Lower leg skin (tissue), 4 donors: Measurements from ENCODE around the gene PDSS2. TPM values are rescaled to one million over a fixed set of nuclear protein-coding genes. Genes with fewer than 3 reads are reported as not detected.

Experiments
- DNase-seq, 2 donors: peaks; one replicate each; pipeline ENCODE4 v3.0.0-alpha.2; 2019; ENCODE audit warnings: low spot score in 2 of 2
- H3K4me3 ChIP-seq: fragments of 200-600 bp; sonication (generic); 2 replicates; pipeline ENCODE4 v1.5.1; 2017; ENCODE audit warnings: mild to moderate bottlenecking, low read depth; ENCODE audit not compliant: poor library complexity, severe bottlenecking
- CTCF ChIP-seq, 3 donors: fragments of 450-650 bp; IDR thresholded peaks; one replicate each; pipeline ENCODE4 v1.5.1; 2016; ENCODE audit warnings: antibody characterized with exemption in 3 of 3, mild to moderate bottlenecking in 3 of 3, moderate library complexity in 2 of 3
- POLR2A ChIP-seq, 2 donors: fragments of 450-650 bp; IDR thresholded peaks; one replicate each; pipeline ENCODE4 v1.6.1; 2016 to 2017; ENCODE audit warnings: antibody characterized with exemption in 2 of 2, mild to moderate bottlenecking in 1 of 2, moderate library complexity in 1 of 2
- WGBS, 2 donors: methylation state at CpG; one replicate each; pipeline ENCODE4 v1.1.5; 2018; 5-methylcytosine and 5-hydroxymethylcytosine counted together
- intact Hi-C: fragments of 100-400 bp; cut with DNase I; formaldehyde crosslinking; loops from one replicate; pipeline ENCODE4 v1.15.0; 2023; ENCODE audit warnings: low total_unique reads
- total RNA-seq, 4 donors: library from RNA; depleted of rRNA; stranded (reverse); fragments of >200 nt; gene quantifications; one replicate each; pipeline ENCODE4 v1.1.0, GENCODE V29; 2016

Gene PDSS2
- total RNA-seq, 4 donors from 2014 or later, result 6.9 to 14.8 (median 11.4) TPM

- peak in 1 of 2 donors; percentile 61 for DNase-seq
- WGBS, 2 donors, result 43 to 56% methylated on average over 4 of the region's 4 CpGs
- intact Hi-C loops, result no loop called here
- no peak overlapping the region for H3K4me3 ChIP-seq
- TF ChIP-seq CTCF (IDR thresholded peaks at IDR 0.05), result no peak
- TF ChIP-seq POLR2A (IDR thresholded peaks at IDR 0.05), result no peak
Measured at GRCh38 chr6:107124934-107125348, 334.4 kb downstream of the PDSS2 start.

GRCh38 chr6:107123501-107123900, 335.9 kb downstream of the PDSS2 start:
- no peak for DNase-seq
- TF ChIP-seq POLR2A (IDR thresholded peaks at IDR 0.05), result no peak
- TF ChIP-seq CTCF (IDR thresholded peaks at IDR 0.05), result no peak
- WGBS, 2 donors, result 96 to 97% methylated on average over 6 of the region's 6 CpGs
- intact Hi-C loops, result no loop called here
- H3K4me3 ChIP-seq, result no peak overlapping the region

- 85 to 95% methylated on average over 4 of the region's 4 CpGs for WGBS, 2 donors
- peak in 1 of 2 donors; percentile 15 for DNase-seq
- TF ChIP-seq POLR2A (IDR thresholded peaks at IDR 0.05), result no peak
- TF ChIP-seq CTCF (IDR thresholded peaks at IDR 0.05), result no peak
- intact Hi-C loops, result no loop called here
- no peak overlapping the region for H3K4me3 ChIP-seq
Measured at GRCh38 chr6:107122748-107123147, 336.6 kb downstream of the PDSS2 start.

- no peak for TF ChIP-seq POLR2A (IDR thresholded peaks at IDR 0.05)
- no peak for TF ChIP-seq CTCF (IDR thresholded peaks at IDR 0.05)
- WGBS, 2 donors, result 71% methylated on average over 8 of the region's 8 CpGs
- H3K4me3 ChIP-seq, result no peak overlapping the region
- peak in 1 of 2 donors; percentile 50 for DNase-seq
- intact Hi-C loops, result no loop called here
Measured at GRCh38 chr6:107121964-107122495, 337.3 kb downstream of the PDSS2 start.

GRCh38 chr6:107121266-107121665, 338.1 kb downstream of the PDSS2 start:
- no peak for TF ChIP-seq POLR2A (IDR thresholded peaks at IDR 0.05)
- TF ChIP-seq CTCF (IDR thresholded peaks at IDR 0.05), result no peak
- no peak for DNase-seq
- no peak overlapping the region for H3K4me3 ChIP-seq
- 92 to 95% methylated on average over 6 of the region's 6 CpGs for WGBS, 2 donors
- intact Hi-C loops, result no loop called here

- intact Hi-C loops, result no loop called here
- H3K4me3 ChIP-seq, result no peak overlapping the region
- peak in 1 of 2 donors; percentile 5 for DNase-seq
- no peak for TF ChIP-seq CTCF (IDR thresholded peaks at IDR 0.05)
- TF ChIP-seq POLR2A (IDR thresholded peaks at IDR 0.05), result no peak
- WGBS, 2 donors, result 96 to 100% methylated on average over 4 of the region's 4 CpGs
Measured at GRCh38 chr6:107120404-107120803, 339.0 kb downstream of the PDSS2 start.
